Mesodermal cell (in vitro differentiated cells): Measurements from ENCODE around the gene CLCNKA.

Experiments used
- H3K27ac ChIP-seq: 2 replicates; pipeline ENCODE4 v1.7.0; 2013; ENCODE audit warnings: mild to moderate bottlenecking, low read depth, low read length, moderate library complexity; ENCODE audit not compliant: severe bottlenecking
- H3K36me3 ChIP-seq: 2 replicates; pipeline ENCODE4 v1.7.1; 2013; ENCODE audit warnings: mild to moderate bottlenecking, low read length, moderate library complexity; ENCODE audit not compliant: control insufficient read depth, insufficient read depth
- H3K4me1 ChIP-seq: one replicate; pipeline ENCODE4 v1.7.1; 2013; ENCODE audit warnings: mild to moderate bottlenecking, low read length; ENCODE audit not compliant: insufficient read depth, control insufficient read depth, poor library complexity, severe bottlenecking
- H3K4me3 ChIP-seq: 2 replicates; pipeline ENCODE4 v1.7.0; 2013; ENCODE audit warnings: low read length, control low read depth, mild to moderate bottlenecking; ENCODE audit not compliant: insufficient read depth, poor library complexity, severe bottlenecking; ENCODE audit errors: extremely low read depth
- H3K9me3 ChIP-seq: 2 replicates; pipeline ENCODE4 v1.7.1; 2013; ENCODE audit warnings: mild to moderate bottlenecking, low read length, moderate library complexity; ENCODE audit not compliant: control insufficient read depth
- WGBS, 2 experiments: methylation state at CpG; one replicate each; pipeline ENCODE4 v1.1.5; 2013; ENCODE audit warnings: missing lambda C conversion rate in 2 of 2; ENCODE audit not compliant: insufficient coverage in 2 of 2; 5-methylcytosine and 5-hydroxymethylcytosine counted together

Gene CLCNKA

DNA sequence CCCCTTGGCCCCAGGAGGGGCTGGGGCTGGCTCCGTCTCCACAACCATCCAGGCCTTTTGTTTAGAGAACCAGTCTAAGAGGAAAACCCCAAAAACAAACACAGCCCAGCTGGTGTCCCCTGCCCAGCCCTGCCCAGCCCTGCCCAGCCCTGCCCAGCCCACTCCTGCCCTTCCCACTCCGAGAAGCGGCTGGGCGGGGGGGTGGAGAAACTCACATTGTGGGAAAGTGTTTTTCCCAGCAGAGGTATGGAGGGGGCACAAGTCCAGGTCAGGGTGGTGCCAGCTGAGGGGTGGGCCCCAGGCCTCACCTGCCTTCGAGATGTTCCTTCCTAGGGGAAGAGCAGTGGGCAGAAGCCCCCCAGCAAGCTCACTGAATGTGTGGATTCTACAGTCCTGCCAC, 61.6 kb downstream of the CLCNKA start:
- WGBS, 2 experiments: 86 to 100% methylated on average over 1 to 2 of the region's 5 CpGs
- H3K27ac ChIP-seq: no peak overlapping the region
- H3K36me3 ChIP-seq: no peaks in the 10 kb centered on the region
- H3K4me1 ChIP-seq: peaks cover 12% of the 10 kb centered on the region
- no peak overlapping the region for H3K4me3 ChIP-seq
- H3K9me3 ChIP-seq: no peaks in the 10 kb centered on the region
